ENCODE results near the gene TOMM6.

- TF ChIP-seq ZNF274 (IDR thresholded peaks at IDR 0.05; ENCODE audit: low read depth, low read length) (no peak), POLR2A (IDR thresholded peaks at IDR 0.05; ENCODE audit: borderline replicate concordance, extremely low read depth, insufficient read depth, insufficient read length) (no peak), CTCF (IDR thresholded peaks at IDR 0.05 in 2 of 3, conservative IDR thresholded peaks at IDR 0.05 in 1 of 3; ENCODE audit: borderline replicate concordance in 1 of 3, insufficient read depth in 1 of 3, low read depth in 2 of 3, low read length in 2 of 3) (no peak), EZH2 (IDR thresholded peaks at IDR 0.05) (no peak), POLR2AphosphoS5 (IDR thresholded peaks at IDR 0.05; ENCODE audit: low read depth, low read length) (no peak), SRF (IDR thresholded peaks at IDR 0.05; ENCODE audit: low read depth) (no peak), ELF1 (IDR thresholded peaks at IDR 0.05; ENCODE audit: borderline replicate concordance, low read depth) (no peak), RAD21 (IDR thresholded peaks at IDR 0.05; ENCODE audit: low read depth) (no peak), EGR1 (IDR thresholded peaks at IDR 0.05; ENCODE audit: low read depth) (no peak), JUND (IDR thresholded peaks at IDR 0.05) (no peak), CBX3 (IDR thresholded peaks at IDR 0.05; ENCODE audit: low read depth) (no peak)
- TF ChIP-seq, protein P1, sequence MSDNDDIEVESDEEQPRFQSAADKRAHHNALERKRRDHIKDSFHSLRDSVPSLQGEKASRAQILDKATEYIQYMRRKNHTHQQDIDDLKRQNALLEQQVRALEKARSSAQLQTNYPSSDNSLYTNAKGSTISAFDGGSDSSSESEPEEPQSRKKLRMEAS (IDR thresholded peaks at IDR 0.05): no peak
Observed at GRCh38 chr6:41791984-41792383, 4.5 kb downstream of the TOMM6 start.
